ENCODE results near the gene CPZ. TPM values are rescaled to one million over a fixed set of nuclear protein-coding genes. Genes with fewer than 3 reads are reported as not detected.
A peak's percentile ranks its signal among the peaks of the same experiment; 100 is the strongest.

CPZ gene
- total RNA-seq, 4 donors from 2014 or later = 4.1 to 12.9 (median 6.5) TPM

- DNase-seq = peak; percentile 49 to 75
- H3K27ac ChIP-seq = peak overlapping the region; percentile 34 to 81 (median 46)
- peaks cover 12 to 16% of the 10 kb centered on the region in 2 donors for H3K4me1 ChIP-seq
- intact Hi-C loops (cut with DNase I) = no loop called here
- H3K9me3 ChIP-seq = no peaks in the 10 kb centered on the region
- WGBS, 2 donors = 53 to 54% methylated on average over 5 of the region's 5 CpGs
- H3K4me3 ChIP-seq (replicated peaks in 1 of 3) = no peak overlapping the region
- H3K27me3 ChIP-seq = no peaks in the 10 kb centered on the region
- no peaks in the 10 kb centered on the region for H3K36me3 ChIP-seq
- no peak for TF ChIP-seq CTCF (IDR thresholded peaks at IDR 0.05)
- TF ChIP-seq POLR2A (IDR thresholded peaks at IDR 0.05) = no peak
Observed at GRCh38 chr4:8555716-8556115, 36.8 kb upstream of the CPZ start.

GRCh38 chr4:8556341-8557150 is 36.0 kb upstream of the CPZ start:
- 53 to 65% methylated on average over 17 of the region's 17 CpGs for WGBS, 2 donors
- intact Hi-C loops (cut with DNase I) = no loop called here
- peaks cover 12 to 16% of the 10 kb centered on the region in 2 donors for H3K4me1 ChIP-seq

GRCh38 chr4:8557151-8558076 is 35.2 kb upstream of the CPZ start:
- no peaks in the 10 kb centered on the region for H3K9me3 ChIP-seq
- H3K4me1 ChIP-seq = peaks cover 12 to 16% of the 10 kb centered on the region in 2 donors
- no peaks in the 10 kb centered on the region for H3K36me3 ChIP-seq
- DNase-seq = no peak
- H3K27me3 ChIP-seq = no peaks in the 10 kb centered on the region
- H3K4me3 ChIP-seq (replicated peaks in 1 of 3) = no peak overlapping the region
- 77 to 79% methylated on average over 19 to 21 of the region's 21 CpGs for WGBS, 2 donors
- TF ChIP-seq POLR2A (IDR thresholded peaks at IDR 0.05) = no peak
- TF ChIP-seq CTCF (IDR thresholded peaks at IDR 0.05) = no peak
- intact Hi-C loops (cut with DNase I) = no loop called here
- peak overlapping the region in 2 of 3 donors; percentile 66 to 81 for H3K27ac ChIP-seq

More at GRCh38 chr4:8556341-8557150, 36.0 kb upstream of the CPZ start:
- no peak overlapping the region for H3K4me3 ChIP-seq (replicated peaks in 1 of 3)
- peak; percentile 81 to 85 for DNase-seq
- H3K9me3 ChIP-seq = no peaks in the 10 kb centered on the region
- no peaks in the 10 kb centered on the region for H3K27me3 ChIP-seq
- no peaks in the 10 kb centered on the region for H3K36me3 ChIP-seq
- peak overlapping the region; percentile 34 to 81 (median 66) for H3K27ac ChIP-seq
- TF ChIP-seq CTCF (IDR thresholded peaks at IDR 0.05) = peak in 1 of 6 experiments; percentile 20
- no peak for TF ChIP-seq POLR2A (IDR thresholded peaks at IDR 0.05)

- no peaks in the 10 kb centered on the region for H3K27me3 ChIP-seq
- intact Hi-C loops (cut with DNase I) = no loop called here
- WGBS, 2 donors = 90 to 91% methylated on average over 18 to 19 of the region's 21 CpGs
- TF ChIP-seq CTCF (IDR thresholded peaks at IDR 0.05) = no peak
- no peak for TF ChIP-seq POLR2A (IDR thresholded peaks at IDR 0.05)
- H3K36me3 ChIP-seq = no peaks in the 10 kb centered on the region
- no peaks in the 10 kb centered on the region for H3K9me3 ChIP-seq
- no peak overlapping the region for H3K27ac ChIP-seq
- H3K4me1 ChIP-seq = peaks cover 12 to 16% of the 10 kb centered on the region in 2 donors
- H3K4me3 ChIP-seq (replicated peaks in 1 of 3) = no peak overlapping the region
- DNase-seq = no peak
Observed at GRCh38 chr4:8558080-8558960, 34.2 kb upstream of the CPZ start.

Data from thyroid gland (tissue), 4 donors.